Naive B cell (primary cell): ENCODE measurements around the gene PPP2R2B. TPM values are rescaled to one million over a fixed set of nuclear protein-coding genes. Genes with fewer than 3 reads are reported as not detected.

Experiments
- ATAC-seq, 2 donors: fragments of 150-1000 bp; cut with Tn5 transposase; 2 replicates each; pipeline ENCODE4 v1.10.0; 2021; ENCODE audit warnings: low read depth in 2 of 2, mild to moderate bottlenecking in 2 of 2, moderate library complexity in 2 of 2
- DNase-seq: peaks from one replicate; pipeline ENCODE4 v3.0.0; 2022
- H3K27ac Mint-ChIP-seq, 6 donors: one replicate each; pipeline ENCODE4 v1.8.0; 2020 to 2022; ENCODE audit warnings: mild to moderate bottlenecking in 6 of 6, mixed read lengths in 6 of 6, moderate library complexity in 5 of 6, inconsistent platforms in 2 of 6
- H3K27me3 Mint-ChIP-seq, 3 donors: one replicate each; pipeline ENCODE4 v1.8.0; 2021 to 2022; ENCODE audit warnings: mixed read lengths in 3 of 3, mild to moderate bottlenecking in 1 of 3
- H3K36me3 Mint-ChIP-seq, 2 donors: one replicate each; pipeline ENCODE4 v1.8.0; 2020 to 2022; ENCODE audit warnings: mixed read lengths in 2 of 2, inconsistent platforms in 1 of 2, mild to moderate bottlenecking in 1 of 2
- H3K4me1 Mint-ChIP-seq, 3 donors: one replicate each; pipeline ENCODE4 v1.8.0; 2020 to 2022; ENCODE audit warnings: mixed read lengths in 3 of 3, inconsistent platforms in 1 of 3, mild to moderate bottlenecking in 1 of 3, moderate library complexity in 1 of 3
- H3K4me3 Mint-ChIP-seq, 8 donors: one replicate each; pipeline ENCODE4 v1.8.0; 2020 to 2022; ENCODE audit warnings: mild to moderate bottlenecking in 8 of 8, mixed read lengths in 8 of 8, moderate library complexity in 8 of 8, inconsistent platforms in 2 of 8
- H3K9me3 Mint-ChIP-seq, 7 donors: one replicate each; pipeline ENCODE4 v1.8.0; 2020 to 2022; ENCODE audit warnings: mixed read lengths in 7 of 7, mild to moderate bottlenecking in 5 of 7, inconsistent platforms in 2 of 7, moderate library complexity in 1 of 7
- polyA plus RNA-seq, 6 donors: library from polyadenylated mRNA; unstranded; fragments of 300-500 nt; fragmentation: Illumina TruSeq; gene quantifications; one replicate each; pipeline ENCODE4 v1.2.3, GENCODE V29; 2021; ENCODE audit warnings: low read depth in 6 of 6

PPP2R2B gene
- polyA plus RNA-seq, 6 donors from 2014 or later: not detected

GRCh38 chr5:146897061-146897460 is 18.5 kb upstream of the PPP2R2B start:
- H3K27me3 Mint-ChIP-seq: peaks cover 0 to 7% (median 0%) of the 10 kb centered on the region in 3 donors
- DNase-seq (no peak), ATAC-seq (no peak)
- no peak overlapping the region for H3K27ac Mint-ChIP-seq
- no peaks in the 10 kb centered on the region for H3K4me1 Mint-ChIP-seq
- peaks cover 2 to 12% (median 6%) of the 10 kb centered on the region in 7 donors for H3K9me3 Mint-ChIP-seq
- no peak overlapping the region for H3K4me3 Mint-ChIP-seq
- H3K36me3 Mint-ChIP-seq: no peaks in the 10 kb centered on the region

GRCh38 chr5:146894753-146895521 is 16.4 kb upstream of the PPP2R2B start:
- Mint-ChIP-seq H3K27me3 (peaks cover 0 to 7% (median 0%) of the 10 kb centered on the region in 3 donors), H3K4me3 (no peak overlapping the region), H3K4me1 (no peaks in the 10 kb centered on the region), H3K36me3 (no peaks in the 10 kb centered on the region), H3K27ac (no peak overlapping the region), H3K9me3 (peaks cover 0 to 12% (median 4%) of the 10 kb centered on the region in 7 donors)
- DNase-seq: no peak
- no peak for ATAC-seq

GRCh38 chr5:146893991-146894390 is 15.4 kb upstream of the PPP2R2B start:
- peaks cover 0 to 12% (median 4%) of the 10 kb centered on the region in 7 donors for H3K9me3 Mint-ChIP-seq
- peaks cover 0 to 7% (median 0%) of the 10 kb centered on the region in 3 donors for H3K27me3 Mint-ChIP-seq
- DNase-seq: no peak
- H3K36me3 Mint-ChIP-seq: no peaks in the 10 kb centered on the region
- H3K4me3 Mint-ChIP-seq: peak overlapping the region in 1 of 8 donors; percentile 47
- no peaks in the 10 kb centered on the region for H3K4me1 Mint-ChIP-seq
- no peak for ATAC-seq
- no peak overlapping the region for H3K27ac Mint-ChIP-seq

GRCh38 chr5:146892231-146892630 is 13.7 kb upstream of the PPP2R2B start:
- no peak for DNase-seq
- Mint-ChIP-seq H3K36me3 (no peaks in the 10 kb centered on the region), H3K4me1 (no peaks in the 10 kb centered on the region), H3K4me3 (no peak overlapping the region), H3K9me3 (peaks cover 0 to 8% (median under 1%) of the 10 kb centered on the region in 7 donors), H3K27me3 (peaks cover 0 to 7% (median 0%) of the 10 kb centered on the region in 3 donors), H3K27ac (peak overlapping the region in 1 of 6 donors; percentile 26)
- no peak for ATAC-seq

- no peak for ATAC-seq
- no peaks in the 10 kb centered on the region for H3K36me3 Mint-ChIP-seq
- no peak overlapping the region for H3K27ac Mint-ChIP-seq
- H3K9me3 Mint-ChIP-seq: peaks cover 0 to 7% (median 0%) of the 10 kb centered on the region in 7 donors
- peaks cover 0 to 7% (median 0%) of the 10 kb centered on the region in 3 donors for H3K27me3 Mint-ChIP-seq
- H3K4me3 Mint-ChIP-seq: no peak overlapping the region
- DNase-seq: no peak
- no peaks in the 10 kb centered on the region for H3K4me1 Mint-ChIP-seq
Measured at GRCh38 chr5:146891511-146891910, 13.0 kb upstream of the PPP2R2B start.

- Mint-ChIP-seq H3K4me1 (no peaks in the 10 kb centered on the region), H3K27ac (no peak overlapping the region), H3K36me3 (no peaks in the 10 kb centered on the region), H3K27me3 (peaks cover 0 to 7% (median 0%) of the 10 kb centered on the region in 3 donors), H3K9me3 (peaks cover 0 to 7% (median 0%) of the 10 kb centered on the region in 7 donors), H3K4me3 (no peak overlapping the region)
- DNase-seq (no peak), ATAC-seq (no peak)
Measured at GRCh38 chr5:146890731-146891440, 12.3 kb upstream of the PPP2R2B start.

- H3K27ac Mint-ChIP-seq: no peak overlapping the region
- no peaks in the 10 kb centered on the region for H3K4me1 Mint-ChIP-seq
- peaks cover 0 to 7% (median 0%) of the 10 kb centered on the region in 7 donors for H3K9me3 Mint-ChIP-seq
- no peak overlapping the region for H3K4me3 Mint-ChIP-seq
- no peak for DNase-seq
- H3K36me3 Mint-ChIP-seq: no peaks in the 10 kb centered on the region
- H3K27me3 Mint-ChIP-seq: peaks cover 0 to 9% (median 0%) of the 10 kb centered on the region in 3 donors
- no peak for ATAC-seq
Measured at GRCh38 chr5:146890066-146890465, 11.5 kb upstream of the PPP2R2B start.

- ATAC-seq (no peak), DNase-seq (no peak)
- no peaks in the 10 kb centered on the region for H3K4me1 Mint-ChIP-seq
- H3K27ac Mint-ChIP-seq: no peak overlapping the region
- H3K4me3 Mint-ChIP-seq: no peak overlapping the region
- H3K27me3 Mint-ChIP-seq: peaks cover 0 to 6% (median 0%) of the 10 kb centered on the region in 3 donors
- H3K36me3 Mint-ChIP-seq: no peaks in the 10 kb centered on the region
- H3K9me3 Mint-ChIP-seq: peaks cover 0 to 3% (median 0%) of the 10 kb centered on the region in 7 donors
Measured at GRCh38 chr5:146889169-146889568, 10.6 kb upstream of the PPP2R2B start.

- DNase-seq: no peak
- H3K4me1 Mint-ChIP-seq: no peaks in the 10 kb centered on the region
- H3K27ac Mint-ChIP-seq: no peak overlapping the region
- H3K36me3 Mint-ChIP-seq: no peaks in the 10 kb centered on the region
- peaks cover 0 to 10% (median 0%) of the 10 kb centered on the region in 3 donors for H3K27me3 Mint-ChIP-seq
- H3K4me3 Mint-ChIP-seq: no peak overlapping the region
- ATAC-seq: no peak
- peaks cover 0 to 3% (median 0%) of the 10 kb centered on the region in 7 donors for H3K9me3 Mint-ChIP-seq
Measured at GRCh38 chr5:146888351-146888978, 9.9 kb upstream of the PPP2R2B start.

GRCh38 chr5:146884066-146884626 is 5.6 kb upstream of the PPP2R2B start:
- Mint-ChIP-seq H3K9me3 (peaks cover 0 to 3% (median 0%) of the 10 kb centered on the region in 7 donors), H3K27me3 (peaks cover 13 to 31% (median 17%) of the 10 kb centered on the region in 3 donors), H3K36me3 (no peaks in the 10 kb centered on the region), H3K4me3 (no peak overlapping the region), H3K4me1 (peaks cover 0 to 3% (median 0%) of the 10 kb centered on the region in 3 donors), H3K27ac (no peak overlapping the region)
- no peak for DNase-seq
- ATAC-seq: no peak

GRCh38 chr5:146883511-146883910 is 5.0 kb upstream of the PPP2R2B start:
- no peaks in the 10 kb centered on the region for H3K36me3 Mint-ChIP-seq
- DNase-seq (no peak), ATAC-seq (no peak)
- peaks cover 0 to 3% (median 0%) of the 10 kb centered on the region in 7 donors for H3K9me3 Mint-ChIP-seq
- peaks cover 19 to 35% (median 24%) of the 10 kb centered on the region in 3 donors for H3K27me3 Mint-ChIP-seq
- peaks cover 4 to 7% (median 5%) of the 10 kb centered on the region in 3 donors for H3K4me1 Mint-ChIP-seq
- H3K27ac Mint-ChIP-seq: no peak overlapping the region
- no peak overlapping the region for H3K4me3 Mint-ChIP-seq

- ATAC-seq: no peak
- peaks cover 24 to 48% (median 36%) of the 10 kb centered on the region in 3 donors for H3K27me3 Mint-ChIP-seq
- no peaks in the 10 kb centered on the region for H3K9me3 Mint-ChIP-seq
- H3K27ac Mint-ChIP-seq: no peak overlapping the region
- no peak overlapping the region for H3K4me3 Mint-ChIP-seq
- no peak for DNase-seq
- H3K36me3 Mint-ChIP-seq: no peaks in the 10 kb centered on the region
- H3K4me1 Mint-ChIP-seq: peaks cover 4 to 18% (median 11%) of the 10 kb centered on the region in 3 donors
Measured at GRCh38 chr5:146880966-146881365, 2.4 kb upstream of the PPP2R2B start.
